MM.1S (cell line): ENCODE data around the gene TMEM59.

Experiments used
- CTCF ChIP-seq: fragments of 300-600 bp; sonication (generic); IDR thresholded peaks from 2 replicates; pipeline ENCODE4 v1.5.1; 2016; ENCODE audit warnings: antibody characterized with exemption, low read length, mixed read lengths
- EZH2 ChIP-seq: fragments of 300-600 bp; sonication (generic); optimal IDR thresholded peaks from 2 replicates; pipeline ENCODE3; 2017; ENCODE audit warnings: low read depth, mild to moderate bottlenecking, antibody characterized with exemption, low read length, mixed read lengths

GRCh38 chr1:54086754-54087153, 33.8 kb upstream of the TMEM59 start:
- TF ChIP-seq EZH2 = no peak
- no peak for TF ChIP-seq CTCF
